Gastroesophageal sphincter (tissue), 3 donors: ENCODE data around the gene DEFB113.

ENCODE experiments used
- CTCF ChIP-seq, 4 experiments: fragments of 200-600 bp in 2 of 4; fragments of 450-650 bp in 2 of 4; sonication (generic) in 1 of 4; IDR thresholded peaks; one replicate each; pipeline ENCODE4 v1.5.1; 2017 to 2019; ENCODE audit warnings: antibody characterized with exemption in 4 of 4, mild to moderate bottlenecking in 2 of 4, moderate library complexity in 2 of 4
- POLR2A ChIP-seq, 2 donors: fragments of 450-650 bp; IDR thresholded peaks; one replicate each; pipeline ENCODE4 v1.6.1; 2017; ENCODE audit warnings: antibody characterized with exemption in 2 of 2, mild to moderate bottlenecking in 2 of 2, moderate library complexity in 1 of 2
- POLR2AphosphoS5 ChIP-seq: sonication (generic); formaldehyde crosslinking; IDR thresholded peaks from one replicate; pipeline ENCODE4 v1.6.1; 2017; ENCODE audit warnings: antibody characterized with exemption

GRCh38 chr6:49919935-49920644 is 49.3 kb downstream of the DEFB113 start:
- TF ChIP-seq CTCF (IDR thresholded peaks at IDR 0.05) (no peak), POLR2A (IDR thresholded peaks at IDR 0.05) (no peak), POLR2AphosphoS5 (no peak)
